Measurements from ENCODE around the gene OR5AK2.
"Not testable (repeated sequence)": the region's sequence is repeated elsewhere in the genome, so short reads cannot be mapped to it uniquely, and the experiment has no call there.

Gene OR5AK2

GRCh38 chr11:56988614-56989013 lies at the start of gene OR5AK2:
Gene OR5AK2, plus strand, starts transcription at chr11:56988914. Its CDS starts 0 bp downstream, at chr11:56988914.
- DNase-seq: no peak

GRCh38 chr11:56945526-56945925 lies 43.2 kb upstream of the OR5AK2 start:
- not testable (repeated sequence) for DNase-seq

- no peak for DNase-seq
Measured at GRCh38 chr11:56948991-56949515, 39.7 kb upstream of the OR5AK2 start.

GRCh38 chr11:56950510-56950909 lies 38.2 kb upstream of the OR5AK2 start:
- DNase-seq: no peak

- not testable (repeated sequence) for DNase-seq
Measured at GRCh38 chr11:56953907-56954306, 34.8 kb upstream of the OR5AK2 start.

GRCh38 chr11:56961609-56962008 lies 27.1 kb upstream of the OR5AK2 start:
- no peak for DNase-seq

GRCh38 chr11:56967726-56968125 lies 21.0 kb upstream of the OR5AK2 start:
- DNase-seq: no peak

GRCh38 chr11:56968524-56968923 lies 20.2 kb upstream of the OR5AK2 start:
- no peak for DNase-seq

- no peak for DNase-seq
Measured at GRCh38 chr11:56977314-56977713, 11.4 kb upstream of the OR5AK2 start.

GRCh38 chr11:56990702-56991101 lies 2.0 kb downstream of the OR5AK2 start:
- DNase-seq: no peak

- no peak for DNase-seq
Measured at GRCh38 chr11:56994532-56994931, 5.8 kb downstream of the OR5AK2 start.

- DNase-seq: no peak
Measured at GRCh38 chr11:57001674-57002401, 13.1 kb downstream of the OR5AK2 start.

GRCh38 chr11:57008373-57008772 lies 19.7 kb downstream of the OR5AK2 start:
- DNase-seq: no peak

- DNase-seq: no peak
Measured at GRCh38 chr11:57015679-57016078, 27.0 kb downstream of the OR5AK2 start.

- DNase-seq: no peak
Measured at GRCh38 chr11:57031556-57031955, 42.8 kb downstream of the OR5AK2 start.
